ENCODE measurements around the gene FNIP1. TPM values are rescaled to one million over a fixed set of nuclear protein-coding genes. Genes with fewer than 3 reads are reported as not detected.

FNIP1 gene
- total and polyA plus RNA-seq, 2 of the 13 experiments (the other 11 are each of a cell fraction or from before 2014, with no cell fraction given): 10.9 to 29.3 TPM

GRCh38 chr5:131693894-131694293 is 102.9 kb downstream of the FNIP1 start:
- H3K79me2 ChIP-seq (ENCODE audit: insufficient read depth, low read length): no peaks in the 10 kb centered on the region
- no peaks in the 10 kb centered on the region for H3K9me3 ChIP-seq (ENCODE audit: low read length)
- no peak overlapping the region for H3K4me2 ChIP-seq (ENCODE audit: low read depth, low read length)
- ATAC-seq (no peak), FAIRE-seq (peak; percentile 18), DNase-seq (ENCODE audit: low spot score) (no peak)
- TF ChIP-seq NKX3-1 (CRISPR knock-in tag; IDR thresholded peaks at IDR 0.05) (no peak), ZNF7 (CRISPR knock-in tag; IDR thresholded peaks at IDR 0.05) (peak; percentile 85)
- H3K27me3 ChIP-seq (ENCODE audit: control insufficient read depth in 1 of 2, insufficient read depth in 2 of 2, low read length in 2 of 2): no peaks in the 10 kb centered on the region
- WGBS (ENCODE audit: low lambda C conversion rate): 100% methylated on average over 1 of the region's 1 CpG
- in situ Hi-C loops (cut with HindIII; ENCODE audit: extremely low pct_ligation_motif_present, low pct_unique_long_range_greater_than_20kb) (no loop called here), intact Hi-C loops (cut with micrococcal nuclease; ENCODE audit: unreplicated experiment) (no loop called here)
- no TSS peak for BruUV-seq (replicated peaks)
- CTCF ChIA-PET (ENCODE audit: low intra/inter-chr PET ratio, low total read pairs): no interaction called here
- H3K4me1 ChIP-seq (ENCODE audit: insufficient read depth, low read length): no peaks in the 10 kb centered on the region
- no peak overlapping the region for H3K9ac ChIP-seq (ENCODE audit: insufficient read depth, low read depth, low read length)
- no peak overlapping the region for H3K4me3 ChIP-seq (replicated peaks in 1 of 3; ENCODE audit: insufficient read depth in 1 of 3, low read depth in 2 of 3, low read length in 3 of 3)
- no peak overlapping the region for H3K27ac ChIP-seq (ENCODE audit: extremely low read length, insufficient read depth, low read length)
- H4K20me1 ChIP-seq (ENCODE audit: insufficient read depth, low read length): no peaks in the 10 kb centered on the region
- peaks cover 6 to 44% of the 10 kb centered on the region in 2 experiments; a peak in 4 of 5 replicates for H3K36me3 ChIP-seq (replicated peaks in 1 of 2; ENCODE audit: control insufficient read depth in 1 of 2, insufficient read depth in 2 of 2, low read length in 2 of 2)
- H2AFZ ChIP-seq (ENCODE audit: low read length): no peak overlapping the region
- POLR2A ChIA-PET: no interaction called here

DNA sequence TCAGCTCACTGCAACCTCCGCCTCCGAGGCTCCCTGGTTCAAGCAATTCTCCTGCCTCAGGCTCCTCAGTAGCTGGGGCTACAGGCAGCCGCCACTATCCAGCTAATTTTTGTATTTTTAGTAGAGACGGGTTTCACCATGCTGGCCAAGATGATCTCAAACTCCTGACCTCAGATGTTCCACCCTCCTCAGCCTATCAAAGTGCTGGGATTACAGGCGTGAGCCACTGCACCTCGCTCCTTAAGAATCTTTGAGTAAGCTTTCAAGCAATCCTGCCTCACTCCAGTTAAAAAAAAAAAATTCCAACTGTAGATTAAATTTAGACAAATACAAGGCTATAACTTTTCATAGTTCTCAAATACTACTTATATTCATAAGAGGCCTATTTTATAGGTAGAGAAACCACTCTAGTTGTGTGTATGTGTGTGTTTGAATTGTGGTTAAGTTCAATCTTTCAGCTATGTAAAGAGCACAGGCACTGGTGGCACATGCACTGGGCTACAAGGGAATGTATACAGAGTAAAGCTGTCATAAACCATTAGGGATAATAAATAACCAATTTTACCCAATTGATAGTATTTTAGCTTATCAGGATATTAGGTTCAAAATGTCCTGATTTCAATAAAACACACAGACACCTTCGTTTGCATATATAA is 111.2 kb downstream of the FNIP1 start:
- in situ Hi-C loops (cut with HindIII; ENCODE audit: extremely low pct_ligation_motif_present, low pct_unique_long_range_greater_than_20kb): no loop called here
- H2AFZ ChIP-seq (ENCODE audit: low read length): no peak overlapping the region
- TF ChIP-seq JDP2 (CRISPR knock-in tag; IDR thresholded peaks at IDR 0.05; ENCODE audit: borderline replicate concordance) (no peak), RFX5 (IDR thresholded peaks at IDR 0.05; ENCODE audit: low read depth, low read length) (no peak), HNF4G (IDR thresholded peaks at IDR 0.05; ENCODE audit: borderline replicate concordance, low read depth, low read length) (no peak), HNF4G (CRISPR knock-in tag; IDR thresholded peaks at IDR 0.05; ENCODE audit: borderline replicate concordance, low read depth) (no peak), ZFAT (CRISPR knock-in tag; conservative IDR thresholded peaks at IDR 0.05) (no peak), DMAP1 (CRISPR knock-in tag; IDR thresholded peaks at IDR 0.05) (no peak), SKIL (CRISPR knock-in tag; IDR thresholded peaks at IDR 0.05; ENCODE audit: borderline replicate concordance) (no peak), ZNF772 (CRISPR knock-in tag; IDR thresholded peaks at IDR 0.05) (no peak), ZNF569 (CRISPR knock-in tag; IDR thresholded peaks at IDR 0.05; ENCODE audit: borderline replicate concordance) (no peak), NFKB2 (CRISPR knock-in tag; IDR thresholded peaks at IDR 0.05; ENCODE audit: borderline replicate concordance) (no peak), ZNF296 (CRISPR knock-in tag; conservative IDR thresholded peaks at IDR 0.05) (no peak), NAIF1 (CRISPR knock-in tag; IDR thresholded peaks at IDR 0.05; ENCODE audit: borderline replicate concordance) (no peak), ZNF577 (CRISPR knock-in tag; IDR thresholded peaks at IDR 0.05; ENCODE audit: borderline replicate concordance, low read depth) (no peak)
- TF ChIP-seq, protein P1, sequence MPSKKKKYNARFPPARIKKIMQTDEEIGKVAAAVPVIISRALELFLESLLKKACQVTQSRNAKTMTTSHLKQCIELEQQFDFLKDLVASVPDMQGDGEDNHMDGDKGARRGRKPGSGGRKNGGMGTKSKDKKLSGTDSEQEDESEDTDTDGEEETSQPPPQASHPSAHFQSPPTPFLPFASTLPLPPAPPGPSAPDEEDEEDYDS (CRISPR knock-in tag; IDR thresholded peaks at IDR 0.05): no peak
- H3K9me3 ChIP-seq (ENCODE audit: low read length): no peaks in the 10 kb centered on the region
- no peaks in the 10 kb centered on the region for H3K27me3 ChIP-seq (ENCODE audit: control insufficient read depth in 1 of 2, insufficient read depth in 2 of 2, low read length in 2 of 2)
- POLR2A ChIA-PET: no interaction called here
- no peaks in the 10 kb centered on the region for H4K20me1 ChIP-seq (ENCODE audit: insufficient read depth, low read length)
- no peak overlapping the region for H3K4me3 ChIP-seq (replicated peaks in 1 of 3; ENCODE audit: insufficient read depth in 1 of 3, low read depth in 2 of 3, low read length in 3 of 3)
- H3K4me2 ChIP-seq (ENCODE audit: low read depth, low read length): no peak overlapping the region
- no peak overlapping the region for H3K27ac ChIP-seq (ENCODE audit: extremely low read length, insufficient read depth, low read length)
- H3K79me2 ChIP-seq (ENCODE audit: insufficient read depth, low read length): peaks cover 2% of the 10 kb centered on the region
- intact Hi-C loops (cut with micrococcal nuclease; ENCODE audit: unreplicated experiment): no loop called here
- peaks cover 2 to 23% of the 10 kb centered on the region in 2 experiments; a peak in 3 of 5 replicates for H3K36me3 ChIP-seq (replicated peaks in 1 of 2; ENCODE audit: control insufficient read depth in 1 of 2, insufficient read depth in 2 of 2, low read length in 2 of 2)
- 98% methylated on average over 7 of the region's 7 CpGs for WGBS (ENCODE audit: low lambda C conversion rate)
- CTCF ChIA-PET (ENCODE audit: low intra/inter-chr PET ratio, low total read pairs): no interaction called here
- FAIRE-seq (no peak), DNase-seq (ENCODE audit: low spot score) (no peak), ATAC-seq (no peak; the same call in none of the 3 replicates)
- H3K9ac ChIP-seq (ENCODE audit: insufficient read depth, low read depth, low read length): no peak overlapping the region
- H3K4me1 ChIP-seq (ENCODE audit: insufficient read depth, low read length): peaks cover 21% of the 10 kb centered on the region
- BruUV-seq (replicated peaks): no TSS peak

Measured in HepG2 (cell line).